ENCODE measurements around the gene ROGDI.

The ROGDI gene

DNA sequence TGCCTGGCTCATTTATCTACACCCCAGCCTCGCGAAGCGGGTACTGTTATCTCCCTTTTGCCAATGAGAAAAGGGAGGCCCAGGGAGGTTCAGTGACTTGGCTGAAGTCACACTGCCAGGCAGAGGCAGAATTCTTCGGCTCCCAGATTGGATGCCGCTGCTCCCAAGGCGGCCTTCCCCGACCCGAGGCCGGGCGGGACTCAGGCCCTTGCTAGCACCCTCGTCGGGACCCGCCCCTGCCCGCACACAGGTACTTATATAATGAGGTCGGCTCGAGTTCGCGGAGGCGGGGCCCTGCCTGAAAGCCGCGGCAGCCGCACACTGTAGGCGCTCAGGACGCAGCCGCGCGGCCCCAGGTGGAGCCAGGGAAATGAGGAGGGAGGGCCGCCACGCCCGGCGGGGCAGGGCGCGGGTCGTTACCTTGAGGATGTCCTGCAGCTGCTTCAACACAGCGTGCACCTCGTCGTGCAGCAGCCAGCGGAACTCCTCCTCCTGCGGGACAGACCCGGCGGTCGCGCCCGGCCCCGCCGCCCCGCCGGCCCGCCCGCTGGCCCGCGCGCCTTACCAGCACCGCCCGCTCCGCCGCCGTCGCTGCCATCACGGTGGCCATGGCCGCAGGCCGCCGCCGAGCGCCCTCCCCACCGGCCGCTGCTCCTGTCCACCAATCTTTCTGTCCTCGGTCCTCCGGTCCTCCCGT, at the start of gene ROGDI:
Gene ROGDI (minus strand): TSS at position 672 of the 697 bp plus-strand sequence. CDS start 62 bp downstream, at position 610.
- peak; percentile 59 for DNase-seq

- no peak for DNase-seq
Observed at GRCh38 chr16:4850211-4850610, 47.8 kb upstream of the ROGDI start.

- no peak for DNase-seq
Observed at GRCh38 chr16:4847774-4848587, 45.5 kb upstream of the ROGDI start.

DNA sequence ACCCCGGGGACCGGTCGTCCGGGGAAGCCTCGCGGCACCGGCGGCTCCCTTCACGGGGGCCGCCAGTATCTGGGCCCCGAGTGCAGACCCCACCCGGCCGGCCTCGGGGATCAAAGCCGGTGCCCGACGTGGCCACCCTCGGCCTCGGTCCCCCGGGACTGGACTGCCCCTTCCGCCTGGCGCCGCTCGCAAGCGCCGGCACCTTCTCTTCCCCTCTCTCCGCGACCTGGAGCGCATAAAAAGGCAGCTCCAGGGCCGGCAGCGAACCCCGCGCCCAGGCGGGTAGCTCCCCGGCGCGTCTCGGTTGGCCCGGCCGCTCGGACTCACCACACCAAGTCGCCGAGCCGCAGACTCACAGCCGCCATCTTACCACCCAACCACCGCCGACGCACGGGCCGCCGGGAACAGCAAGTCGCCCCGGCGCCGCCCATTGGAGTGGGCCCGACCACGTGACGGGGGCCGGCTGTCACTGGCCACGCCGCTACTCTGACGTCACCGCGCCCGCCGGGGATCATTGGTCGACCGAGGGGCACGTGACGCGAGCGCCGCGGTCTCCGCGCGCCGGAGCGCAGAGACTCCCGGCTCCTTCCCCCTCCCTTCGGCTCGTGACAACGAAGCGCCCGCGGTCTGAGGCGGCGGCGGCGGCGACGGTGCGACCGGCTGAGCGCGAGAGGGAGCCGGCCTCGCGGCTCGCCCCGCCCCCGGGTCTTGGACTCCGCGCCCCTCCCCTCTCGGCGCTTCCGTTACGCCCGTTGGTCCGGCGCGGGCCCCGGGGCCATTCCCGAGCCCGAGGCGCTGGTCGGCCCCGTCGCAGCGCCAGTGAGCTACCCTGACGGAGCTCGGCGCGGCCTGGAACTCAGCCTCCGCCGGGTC, 44.7 kb upstream of the ROGDI start, which contains the start of the genes GLYR1 and UBN1:
Gene GLYR1 (minus strand): TSS at position 388 of the 873 bp plus-strand sequence. CDS start 23 bp downstream, at position 365.
Gene UBN1 (plus strand): TSS at position 581 of the 873 bp plus-strand sequence. CDS start 5,437 bp downstream, outside the sequence.
- peak; percentile 91 for DNase-seq

GRCh38 chr16:4846503-4846900, 44.1 kb upstream of the ROGDI start:
- DNase-seq, result no peak

DNA sequence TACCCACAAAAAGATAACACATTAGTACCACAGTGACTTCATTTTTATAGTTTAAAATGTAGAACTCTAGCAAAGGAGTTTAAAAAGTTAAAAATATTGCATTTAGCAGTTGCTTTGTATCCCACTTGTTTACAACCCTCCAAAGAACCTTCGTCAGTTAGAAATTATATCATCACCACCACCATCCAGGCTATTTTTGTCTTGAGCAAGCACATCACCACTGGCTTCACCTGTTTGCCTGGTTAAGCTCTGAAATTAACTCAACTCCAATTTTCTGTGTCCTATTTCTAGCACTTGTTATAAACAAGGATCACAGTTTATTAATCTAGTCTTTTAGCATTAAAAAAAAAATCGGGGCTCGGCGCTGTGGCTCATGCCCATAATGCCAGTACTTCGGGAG, 38.6 kb upstream of the ROGDI start:
- DNase-seq, result no peak

DNA sequence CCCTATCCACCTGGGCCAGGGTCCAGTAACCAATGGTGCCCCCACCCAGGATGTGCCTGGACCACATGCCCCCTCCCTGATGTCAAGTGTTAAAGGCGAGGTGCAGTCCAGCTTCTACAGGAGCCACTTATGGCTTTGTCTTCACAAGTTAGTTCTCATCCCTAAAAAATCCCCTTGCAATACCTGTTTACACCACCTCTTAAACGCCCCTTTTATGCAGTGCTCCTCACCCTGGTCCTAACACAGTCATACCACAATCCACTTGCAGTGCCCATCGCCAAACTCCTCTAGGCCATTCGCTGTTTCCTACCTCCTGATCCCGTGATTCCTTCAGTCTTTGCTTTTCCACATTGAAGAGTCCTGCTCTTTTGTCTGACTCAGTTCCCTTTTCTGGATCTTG, 37.5 kb upstream of the ROGDI start:
- DNase-seq, result no peak

DNA sequence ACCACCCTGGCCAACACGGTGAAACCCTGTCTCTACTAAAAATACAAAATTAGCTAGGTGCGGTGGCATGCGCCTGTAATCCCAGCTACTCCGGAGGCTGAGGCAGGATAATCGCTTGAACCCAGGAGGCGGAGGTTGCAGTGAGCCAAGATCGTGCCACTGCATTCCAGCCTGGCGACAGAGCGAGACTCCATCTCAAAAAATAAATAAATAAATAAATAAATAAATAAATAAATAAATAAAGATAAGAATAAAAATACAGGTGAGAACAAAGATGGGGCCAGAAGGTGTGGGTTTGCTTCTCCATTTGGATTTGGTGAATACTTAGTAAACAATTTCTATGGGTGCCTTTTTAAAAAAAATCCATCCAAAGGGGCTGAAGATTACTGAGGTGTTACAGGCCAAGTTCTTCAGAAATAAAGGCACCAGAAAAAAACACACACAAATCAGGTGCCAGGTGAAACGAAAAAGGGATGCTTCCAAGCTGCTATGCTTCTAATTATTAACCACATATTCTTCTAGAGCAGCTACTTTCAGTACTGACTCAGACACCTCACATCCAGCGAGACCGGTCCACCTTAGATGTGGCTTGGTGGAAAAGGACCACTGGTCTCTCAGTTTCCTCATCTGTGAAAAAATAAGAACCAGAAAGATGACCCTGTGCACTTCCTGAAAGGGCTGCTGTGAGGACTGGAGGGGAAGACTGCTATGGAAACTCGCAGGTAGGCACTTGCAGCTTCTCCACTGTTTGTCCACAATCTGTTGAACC, 35.5 kb upstream of the ROGDI start:
- DNase-seq, result no peak

DNA sequence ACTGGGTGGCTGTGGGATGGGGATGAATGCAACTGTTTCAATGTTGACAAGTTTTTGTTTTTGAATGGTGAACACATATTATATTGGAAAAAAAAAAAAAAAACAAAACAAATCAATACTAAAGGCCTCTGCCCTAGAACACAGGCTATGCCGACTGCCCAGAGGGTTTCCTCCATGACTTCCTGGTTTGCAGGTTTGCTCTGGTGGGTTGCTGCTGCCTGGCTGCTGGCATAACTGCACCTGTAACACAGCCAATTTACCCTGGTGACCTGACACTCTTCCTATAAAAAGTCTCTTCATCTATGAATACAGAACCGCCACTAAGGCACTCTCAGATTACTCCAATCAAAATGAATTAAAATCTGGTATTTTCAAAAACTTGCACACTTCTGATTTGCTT, 34.3 kb upstream of the ROGDI start:
- DNase-seq, result no peak

DNA sequence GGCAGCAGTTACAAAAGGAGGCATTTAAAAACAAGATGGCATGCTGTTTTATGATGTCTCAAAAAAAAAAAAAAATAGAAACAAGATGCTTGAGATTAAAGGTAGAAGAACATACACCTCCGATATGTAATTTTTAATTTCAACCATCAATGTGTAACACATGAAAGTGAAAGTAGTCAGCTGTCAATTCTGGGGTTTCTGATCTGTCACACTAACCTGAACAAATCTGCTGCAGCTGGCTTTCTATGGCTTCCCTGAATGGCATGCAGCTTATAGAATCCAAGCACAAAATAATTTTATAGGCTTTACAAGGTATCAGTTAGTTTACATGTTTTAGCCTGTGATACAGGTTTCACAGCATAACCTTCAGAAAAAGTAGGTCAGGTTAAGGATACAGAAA, 31.2 kb upstream of the ROGDI start:
- no peak for DNase-seq

DNA sequence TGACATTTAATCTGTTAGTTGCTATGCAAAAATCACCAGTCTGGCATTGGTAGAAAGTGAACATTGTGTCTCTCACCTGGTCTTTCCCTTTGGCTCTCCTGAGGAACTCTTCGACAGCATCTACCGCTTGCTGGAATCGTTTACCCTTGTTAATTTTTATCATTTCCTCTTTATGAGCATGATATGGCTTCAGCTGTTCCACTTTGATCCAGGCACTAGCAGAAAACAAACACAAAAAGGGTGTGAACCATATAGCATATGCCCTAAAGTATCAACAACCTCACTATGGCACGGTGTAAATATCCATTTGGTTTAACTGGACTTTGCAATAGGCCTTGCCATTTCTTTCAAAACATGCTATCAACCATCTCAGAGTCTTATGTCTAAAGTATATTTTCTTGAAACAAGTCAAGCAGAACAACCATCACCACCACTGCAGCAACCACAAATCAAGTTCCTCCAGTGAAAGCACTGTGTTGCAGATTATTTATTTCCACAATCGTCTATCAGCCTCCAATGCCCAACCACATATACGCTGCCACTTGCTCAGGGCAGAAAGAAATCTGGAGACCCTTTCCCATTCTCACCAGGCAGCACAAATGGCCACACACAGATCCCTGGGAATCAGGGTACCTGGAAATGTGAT, 30.4 kb upstream of the ROGDI start:
- DNase-seq, result no peak

GRCh38 chr16:4831616-4832015, 29.2 kb upstream of the ROGDI start:
- no peak for DNase-seq

DNA sequence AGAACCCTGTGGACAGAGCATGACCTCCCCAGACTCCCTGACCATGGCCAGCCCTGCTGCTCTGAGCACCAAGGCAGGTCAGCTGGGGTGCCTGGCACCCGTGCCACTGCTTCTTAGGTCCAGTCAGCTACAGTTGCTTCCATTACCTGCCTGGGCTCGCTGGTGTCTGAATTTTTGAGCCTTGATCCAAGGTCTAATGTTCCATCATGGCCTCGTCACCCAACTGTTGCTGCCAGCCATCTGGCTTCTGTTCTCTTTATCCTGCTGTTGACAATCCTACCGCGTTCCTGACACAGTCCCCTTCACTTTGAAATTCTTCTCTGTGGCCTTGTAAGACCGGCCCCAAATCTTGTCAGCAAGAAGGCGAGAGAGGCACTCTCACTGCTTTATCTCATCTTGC, 28.0 kb upstream of the ROGDI start:
- DNase-seq, result no peak

- DNase-seq, result no peak
Observed at GRCh38 chr16:4828567-4829321, 26.3 kb upstream of the ROGDI start.

DNA sequence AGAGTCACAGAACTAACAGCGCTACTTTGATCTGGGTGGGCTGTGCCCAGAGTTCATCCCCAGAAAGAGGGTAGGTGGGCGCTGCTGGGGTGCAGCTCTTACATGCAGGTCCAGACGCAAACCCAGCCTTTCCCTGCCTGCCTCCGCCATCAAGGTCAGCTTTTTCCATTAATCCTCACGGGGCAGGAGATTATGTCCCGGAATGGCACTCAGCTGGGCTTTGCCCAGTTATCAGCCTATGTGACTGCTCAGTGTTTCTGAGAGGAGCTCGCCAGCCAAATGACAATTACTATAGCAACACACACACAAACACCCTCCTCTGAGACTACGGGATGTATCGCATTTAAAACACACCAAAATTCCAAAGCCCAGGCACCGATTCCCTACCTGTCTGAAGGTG, 24.5 kb upstream of the ROGDI start:
- no peak for DNase-seq

DNA sequence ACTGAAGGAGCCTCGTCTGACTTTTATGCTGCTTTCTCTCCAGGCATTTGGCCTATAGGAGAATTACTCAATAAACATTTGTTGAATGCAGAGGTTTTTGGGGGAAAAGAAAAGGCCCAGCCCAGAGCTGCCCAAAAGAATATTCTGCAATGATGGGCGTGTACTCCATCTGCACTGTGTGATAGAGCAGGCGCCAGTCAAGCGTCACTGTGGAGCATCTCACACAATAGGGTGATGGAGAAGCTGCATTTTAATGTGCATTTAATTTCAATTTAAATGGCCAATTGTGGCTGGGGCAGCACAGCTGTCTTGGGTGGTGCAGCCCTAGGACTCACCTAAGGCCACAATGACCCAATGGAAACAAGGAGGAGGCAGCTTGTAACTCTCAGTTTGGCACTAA, 24.1 kb upstream of the ROGDI start:
- DNase-seq, result no peak

DNA sequence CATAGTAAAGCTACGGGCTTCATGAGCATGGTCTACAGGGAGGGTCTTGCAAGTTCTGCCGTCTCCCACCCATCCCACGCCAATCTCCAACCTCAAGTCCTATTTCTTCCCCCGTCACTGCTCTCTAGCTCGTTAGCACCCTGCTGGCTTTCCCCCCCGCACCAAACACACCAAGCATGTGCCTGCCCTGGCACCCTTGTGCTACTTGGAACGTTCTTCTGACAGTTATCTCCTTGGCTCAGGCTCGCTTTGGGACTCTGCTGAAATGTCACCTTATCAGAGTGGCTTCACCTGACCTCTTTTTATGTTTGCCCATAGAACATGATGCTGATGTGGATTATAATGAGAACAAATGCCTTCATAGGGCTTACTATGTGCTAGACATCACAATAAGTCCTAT, 22.8 kb upstream of the ROGDI start:
- DNase-seq, result no peak

- DNase-seq, result no peak
Observed at GRCh38 chr16:4820652-4821051, 18.2 kb upstream of the ROGDI start.

DNA sequence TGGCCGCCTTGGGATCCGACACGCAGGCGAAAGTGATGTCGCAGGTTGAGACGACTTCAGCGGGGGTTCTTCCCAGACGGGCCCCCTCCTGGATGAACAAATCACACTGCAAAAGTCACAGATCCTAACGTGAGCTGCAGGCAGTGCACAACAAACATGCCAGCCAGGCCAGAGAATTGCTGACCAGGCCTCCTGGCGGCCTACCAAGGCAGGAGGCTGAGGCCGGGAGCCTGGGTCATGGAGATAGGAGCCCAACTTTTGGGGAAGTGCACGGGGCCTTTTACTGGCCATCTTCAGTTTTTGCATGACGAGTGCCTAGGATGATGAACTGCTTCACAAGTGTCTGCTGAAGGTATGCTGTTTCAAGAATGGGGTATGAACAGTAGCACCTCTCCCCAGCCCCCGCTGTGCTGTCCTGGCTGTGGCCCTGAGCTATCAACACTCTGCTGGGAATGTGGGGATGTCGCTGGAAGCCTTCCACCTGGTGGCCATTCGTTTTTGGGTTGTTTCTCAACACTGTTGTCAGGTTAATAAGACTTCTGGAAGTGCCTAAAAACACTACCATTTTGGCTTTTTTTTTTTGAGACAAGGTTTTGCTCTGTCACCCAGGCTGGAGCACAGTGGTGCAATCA, 12.2 kb upstream of the ROGDI start:
- DNase-seq, result no peak

DNA sequence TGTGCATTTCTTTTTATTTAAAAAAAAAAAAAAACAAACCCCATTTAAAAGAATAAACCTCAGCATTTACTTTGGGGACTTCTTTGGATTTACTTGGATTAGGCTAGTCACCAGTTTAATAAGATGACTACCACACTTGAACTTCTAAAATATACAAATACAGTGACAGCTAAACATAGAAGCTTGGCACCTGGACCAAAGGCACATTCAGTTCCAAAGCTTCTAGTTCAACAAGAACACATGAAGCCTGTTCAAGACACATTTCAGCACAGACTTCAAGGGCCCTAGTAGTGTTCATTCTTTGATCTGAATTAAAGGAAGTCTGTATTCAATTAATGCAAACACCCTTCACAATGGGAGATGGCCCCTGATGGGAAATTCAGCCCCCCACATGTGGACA, 11.6 kb upstream of the ROGDI start:
- DNase-seq, result no peak
